Nephron progenitor cell (in vitro differentiated cells): Measurements from ENCODE around the gene LMO3.

Experiments
- DNase-seq: peaks from one replicate; pipeline ENCODE4 v3.0.0; 2021
- H3K27ac Mint-ChIP-seq: 2 replicates; pipeline ENCODE4 v1.8.0; 2021; ENCODE audit warnings: mild to moderate bottlenecking, moderate library complexity, mixed read lengths
- H3K27me3 Mint-ChIP-seq: 2 replicates; pipeline ENCODE4 v1.8.0; 2021; ENCODE audit warnings: mild to moderate bottlenecking, low read depth, mixed read lengths; ENCODE audit not compliant: poor library complexity
- H3K36me3 Mint-ChIP-seq: 2 replicates; pipeline ENCODE4 v1.8.0; 2021; ENCODE audit warnings: low read depth, mixed read lengths
- H3K4me1 Mint-ChIP-seq: 2 replicates; pipeline ENCODE4 v1.8.0; 2021; ENCODE audit warnings: mixed read lengths
- H3K4me3 Mint-ChIP-seq: 2 replicates; pipeline ENCODE4 v1.8.0; 2021; ENCODE audit warnings: mild to moderate bottlenecking, moderate library complexity, mixed read lengths
- H3K9me3 Mint-ChIP-seq: 2 replicates; pipeline ENCODE4 v1.8.0; 2021; ENCODE audit warnings: mild to moderate bottlenecking, moderate library complexity, mixed read lengths
- CTCF ChIP-seq: fragments of 200-600 bp; sonication (generic); IDR thresholded peaks from 2 replicates; pipeline ENCODE4 v1.5.0; 2021; ENCODE audit warnings: antibody characterized with exemption

Gene LMO3

GRCh38 chr12:16604596-16605252 is 1.2 kb downstream of the LMO3 start:
- Mint-ChIP-seq H3K36me3 (no peaks in the 10 kb centered on the region), H3K27ac (no peak overlapping the region), H3K27me3 (peaks cover 58% of the 10 kb centered on the region), H3K4me3 (peak overlapping the region; percentile 92), H3K4me1 (peaks cover 66% of the 10 kb centered on the region), H3K9me3 (no peaks in the 10 kb centered on the region)
- TF ChIP-seq CTCF: no peak
- peak; percentile 33 for DNase-seq

DNA sequence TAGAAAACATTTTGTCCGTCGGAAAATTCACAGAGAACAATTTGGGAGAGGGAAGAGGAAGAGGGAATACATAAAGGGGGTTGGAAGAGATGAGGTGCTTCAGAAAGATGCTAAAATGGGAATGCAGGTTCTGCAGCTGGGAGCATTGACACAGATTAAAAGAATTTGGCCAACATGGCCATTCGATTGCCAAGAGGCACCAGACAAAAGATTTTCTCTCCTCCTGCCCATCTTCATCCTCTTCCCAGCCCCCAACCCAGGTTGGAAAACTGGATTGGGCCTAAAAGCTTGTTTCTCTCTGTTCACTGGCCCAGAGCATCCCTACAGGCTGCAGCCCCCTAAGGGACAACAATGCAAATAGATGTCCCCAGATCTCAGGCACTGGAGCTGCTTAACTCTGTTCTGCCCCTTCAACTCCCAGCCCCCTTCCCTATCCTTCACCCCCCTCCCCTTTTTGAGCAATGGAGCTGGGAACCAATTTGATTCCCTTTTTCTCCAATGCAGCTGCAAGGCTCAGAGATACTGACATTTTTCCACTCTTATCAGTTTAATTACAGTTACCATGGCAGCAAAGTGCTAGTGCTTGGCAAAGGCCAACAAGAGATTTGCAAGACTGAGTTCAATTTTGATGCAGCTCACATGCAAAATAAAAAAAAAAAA is 1.9 kb downstream of the LMO3 start:
- Mint-ChIP-seq H3K36me3 (no peaks in the 10 kb centered on the region), H3K4me1 (peaks cover 59% of the 10 kb centered on the region), H3K9me3 (no peaks in the 10 kb centered on the region), H3K27ac (no peak overlapping the region), H3K27me3 (peaks cover 51% of the 10 kb centered on the region), H3K4me3 (peak overlapping the region; percentile 92)
- TF ChIP-seq CTCF: no peak
- no peak for DNase-seq

- Mint-ChIP-seq H3K27me3 (peaks cover 44% of the 10 kb centered on the region), H3K4me1 (peaks cover 52% of the 10 kb centered on the region), H3K27ac (no peak overlapping the region), H3K9me3 (no peaks in the 10 kb centered on the region), H3K36me3 (no peaks in the 10 kb centered on the region), H3K4me3 (peak overlapping the region; percentile 92)
- DNase-seq: no peak
- no peak for TF ChIP-seq CTCF
These were observed 2.6 kb downstream of the LMO3 start for GRCh38 chr12:16603260-16603915.

GRCh38 chr12:16602412-16602811 is 3.5 kb downstream of the LMO3 start:
- H3K4me3 Mint-ChIP-seq: no peak overlapping the region
- H3K36me3 Mint-ChIP-seq: no peaks in the 10 kb centered on the region
- DNase-seq: no peak
- peaks cover 35% of the 10 kb centered on the region for H3K27me3 Mint-ChIP-seq
- H3K4me1 Mint-ChIP-seq: peaks cover 43% of the 10 kb centered on the region
- TF ChIP-seq CTCF: no peak
- no peaks in the 10 kb centered on the region for H3K9me3 Mint-ChIP-seq
- no peak overlapping the region for H3K27ac Mint-ChIP-seq

DNA sequence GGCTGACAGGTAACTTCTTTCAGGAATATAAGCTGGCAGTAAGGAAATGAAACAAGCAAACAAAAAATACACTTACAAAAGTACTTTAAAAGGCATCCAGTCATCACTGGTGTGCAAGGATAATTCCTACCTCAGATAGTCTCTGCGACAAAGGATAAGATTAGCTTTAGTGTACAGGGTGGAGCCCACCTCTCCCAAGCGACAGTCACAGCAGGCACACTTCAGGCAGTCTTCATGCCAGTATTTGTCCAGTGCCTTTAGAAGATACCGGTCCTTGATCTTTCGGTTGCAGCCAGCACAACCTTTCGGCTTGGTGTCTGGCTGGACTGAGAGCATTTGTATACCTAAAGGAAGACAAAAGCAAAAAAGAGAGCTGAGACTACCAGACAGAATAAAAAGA is 5.4 kb downstream of the LMO3 start:
- Mint-ChIP-seq H3K27me3 (peaks cover 17% of the 10 kb centered on the region), H3K4me1 (peaks cover 31% of the 10 kb centered on the region), H3K4me3 (no peak overlapping the region), H3K27ac (no peak overlapping the region), H3K36me3 (no peaks in the 10 kb centered on the region), H3K9me3 (no peaks in the 10 kb centered on the region)
- DNase-seq: no peak
- no peak for TF ChIP-seq CTCF
